GM18502 (cell line): ENCODE data around the gene MKNK2.
"Not testable (repeated sequence)": the region's sequence is repeated elsewhere in the genome, so short reads cannot be mapped to it uniquely, and the experiment has no call there.

Source experiments
- ATAC-seq: cut with Tn5 transposase; IDR thresholded peaks from one replicate; pipeline ENCODE4 v1.9.1; 2021; ENCODE audit warnings: mild to moderate bottlenecking; ENCODE audit not compliant: unreplicated experiment, poor library complexity

The MKNK2 gene

DNA sequence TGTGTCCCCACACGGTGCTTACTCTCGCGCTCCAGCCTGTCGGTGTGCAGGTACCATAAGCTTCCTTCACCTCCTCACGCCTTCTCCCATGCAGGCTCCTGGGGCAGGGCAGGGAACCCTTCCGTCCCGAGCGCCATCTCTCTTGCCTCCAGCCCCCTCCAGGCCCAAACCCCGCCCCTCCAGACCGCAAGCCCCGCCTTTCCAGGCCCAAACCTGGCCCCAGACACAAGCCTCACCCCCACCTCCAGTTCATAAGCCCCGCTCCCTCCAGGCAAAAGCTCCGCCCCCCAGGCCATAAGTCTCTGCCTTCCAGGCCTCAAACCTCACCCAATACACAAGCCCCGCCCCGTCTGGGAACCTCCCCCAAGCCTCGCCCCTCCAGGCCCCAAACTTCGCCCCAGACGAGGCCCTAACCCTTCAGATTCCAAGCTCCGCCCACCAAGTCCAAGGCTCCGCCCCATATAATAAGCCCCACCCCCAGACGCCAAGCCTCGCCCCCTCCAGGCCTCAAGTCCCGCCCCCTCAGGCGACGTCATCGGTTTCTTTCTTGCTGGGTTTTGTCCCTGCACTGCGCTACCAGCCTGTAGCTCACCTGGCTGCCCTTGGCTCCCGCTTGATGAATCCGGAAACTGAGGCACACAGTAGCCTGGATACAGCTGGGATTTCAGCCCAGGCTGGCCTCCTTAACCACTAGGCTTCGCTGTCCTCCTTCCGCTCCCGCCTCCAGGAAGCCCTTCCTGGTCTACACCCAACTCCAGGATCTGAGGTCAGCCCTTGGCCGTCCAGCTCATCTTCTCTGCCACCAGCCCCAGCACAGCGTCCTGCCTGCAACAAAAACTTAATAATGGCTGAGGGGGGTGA lies 16.1 kb downstream of the MKNK2 start:
- no peak for ATAC-seq

- ATAC-seq = not testable (repeated sequence)
These were observed 16.8 kb downstream of the MKNK2 start for GRCh38 chr19:2034253-2034652.

- ATAC-seq = no peak
These were observed 17.3 kb downstream of the MKNK2 start for GRCh38 chr19:2033825-2034159.

DNA sequence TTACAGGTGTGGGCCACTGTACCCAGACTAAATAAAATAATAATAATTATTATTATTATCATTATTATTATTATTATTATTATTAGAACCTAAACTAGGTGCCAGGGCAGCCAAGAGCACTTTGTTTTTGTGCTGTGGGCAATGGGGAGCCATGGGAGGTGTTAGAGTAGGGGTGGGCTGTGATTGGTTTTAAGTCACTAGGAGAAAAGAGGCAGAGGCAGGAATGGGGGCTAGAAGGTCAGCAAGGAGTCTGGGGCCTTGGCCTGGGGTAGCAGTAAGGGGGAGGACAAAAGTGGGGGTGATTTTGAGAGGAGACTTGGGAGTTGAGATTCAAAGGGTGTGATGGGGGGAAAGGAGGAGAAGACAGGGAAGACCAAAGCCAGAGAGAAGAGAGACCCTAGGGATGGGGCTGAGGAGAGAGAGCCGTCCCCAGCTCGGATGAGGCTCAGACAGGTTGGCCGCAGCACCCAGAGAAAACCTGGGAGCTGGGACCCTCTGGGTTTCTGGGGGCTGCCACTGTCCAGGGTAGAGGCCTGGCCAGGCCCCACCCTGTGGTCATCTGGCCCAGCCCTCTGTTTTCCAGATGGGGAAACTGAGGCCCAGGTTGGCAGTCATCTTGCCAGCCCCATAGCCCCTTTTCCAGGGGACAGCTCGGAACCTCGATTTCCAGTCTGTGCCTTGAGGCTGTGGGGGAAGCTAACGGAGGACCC lies 17.8 kb downstream of the MKNK2 start:
- no peak for ATAC-seq

GRCh38 chr19:2032296-2032941 lies 18.6 kb downstream of the MKNK2 start:
- ATAC-seq = no peak

- ATAC-seq = no peak
These were observed 23.7 kb downstream of the MKNK2 start for GRCh38 chr19:2027361-2027760.

- no peak for ATAC-seq
These were observed 24.3 kb downstream of the MKNK2 start for GRCh38 chr19:2026770-2027169.

DNA sequence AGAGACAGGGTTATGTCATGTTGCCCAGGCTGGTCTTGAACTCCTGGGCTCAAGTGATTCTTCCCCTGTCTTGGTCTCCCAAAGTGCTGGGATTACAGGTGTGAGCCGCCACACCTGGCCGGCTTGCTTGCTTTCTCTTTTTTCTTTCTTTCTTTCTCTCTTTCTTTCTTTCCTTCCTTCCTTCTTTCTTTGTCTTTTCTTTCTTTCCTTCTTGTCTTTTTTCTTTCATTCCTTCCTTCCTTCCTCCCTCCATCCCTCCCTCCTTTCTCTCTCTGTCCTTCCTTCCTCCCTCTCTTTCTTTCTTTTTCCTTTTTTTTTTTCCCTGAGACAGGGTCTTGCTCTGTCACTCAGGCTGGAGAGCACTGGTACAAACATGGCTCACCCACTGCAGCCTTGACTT lies 28.8 kb downstream of the MKNK2 start:
- no peak for ATAC-seq

- ATAC-seq = no peak
These were observed 29.4 kb downstream of the MKNK2 start for GRCh38 chr19:2021453-2022140.

- ATAC-seq = no peak
These were observed 32.3 kb downstream of the MKNK2 start for GRCh38 chr19:2018752-2019151.

GRCh38 chr19:2016041-2016807 lies 34.8 kb downstream of the MKNK2 start:
- ATAC-seq = no peak

DNA sequence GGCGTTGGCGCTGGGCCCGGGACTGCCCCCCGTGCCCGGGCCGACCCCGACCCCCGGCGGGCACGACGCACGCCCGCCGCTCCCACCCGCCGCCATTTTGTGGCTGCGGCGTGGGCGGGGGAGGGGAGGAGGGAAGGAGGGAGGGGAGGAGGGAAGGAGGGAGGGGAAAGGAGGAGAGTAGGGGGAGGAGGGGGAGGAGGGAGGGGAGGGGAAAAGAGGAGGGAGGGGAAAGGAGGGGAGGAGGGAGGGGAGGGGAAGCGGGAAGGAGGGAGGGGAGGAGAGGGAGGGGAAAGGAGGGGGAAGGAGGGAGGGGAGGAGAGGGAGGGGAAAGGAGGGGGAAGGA lies 35.5 kb downstream of the MKNK2 start, which contains the start of gene BTBD2:
Gene BTBD2 (minus strand): TSS at position 107 of the 343 bp plus-strand sequence. CDS start 11 bp downstream, at position 96.
- no peak for ATAC-seq

DNA sequence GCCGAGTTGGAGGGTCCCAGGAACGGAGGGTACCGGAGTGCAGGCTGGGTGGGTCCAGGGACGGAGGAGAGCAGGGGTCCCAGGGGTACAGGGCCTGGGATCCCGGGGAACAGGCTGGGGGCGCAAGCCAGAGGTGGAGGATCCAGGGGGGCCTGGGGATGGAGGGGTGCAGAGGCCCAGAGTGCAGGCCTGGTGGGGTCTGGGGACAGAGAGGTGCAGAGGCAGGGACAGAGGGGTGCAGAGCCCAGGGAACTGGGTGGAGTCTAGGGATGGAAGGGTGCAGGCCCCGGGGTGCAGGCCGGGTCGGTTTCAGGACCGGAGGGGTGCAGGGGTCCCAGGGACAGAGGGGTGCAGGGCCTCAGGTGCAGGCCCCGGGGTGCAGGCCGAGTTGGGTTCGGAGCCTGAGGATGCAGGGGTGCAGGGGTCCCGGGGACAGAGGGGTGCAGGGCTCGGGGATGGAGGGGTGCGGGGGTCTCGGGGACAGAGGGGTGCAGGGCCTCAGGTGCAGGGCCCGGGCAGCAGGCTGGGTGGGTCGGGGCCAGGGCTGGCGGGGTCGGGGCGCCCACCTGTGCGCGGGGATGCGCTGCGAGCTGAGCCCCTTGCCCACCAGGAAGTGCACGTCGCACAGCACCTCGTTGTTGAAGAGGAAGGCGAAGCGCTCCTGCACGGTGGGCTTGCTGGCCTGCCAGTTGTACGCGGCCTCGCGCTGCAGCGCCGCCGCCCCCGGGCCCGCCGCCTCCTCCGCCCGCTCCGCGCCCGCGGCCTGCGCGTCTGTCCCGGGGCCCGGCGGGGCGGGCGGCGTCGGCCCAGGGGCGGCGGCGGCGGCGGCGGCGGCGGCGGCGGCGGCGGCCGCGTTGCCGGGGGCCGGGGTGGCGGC lies 36.1 kb downstream of the MKNK2 start:
- no peak for ATAC-seq

GRCh38 chr19:2014131-2014571 lies 36.9 kb downstream of the MKNK2 start:
- ATAC-seq = no peak

DNA sequence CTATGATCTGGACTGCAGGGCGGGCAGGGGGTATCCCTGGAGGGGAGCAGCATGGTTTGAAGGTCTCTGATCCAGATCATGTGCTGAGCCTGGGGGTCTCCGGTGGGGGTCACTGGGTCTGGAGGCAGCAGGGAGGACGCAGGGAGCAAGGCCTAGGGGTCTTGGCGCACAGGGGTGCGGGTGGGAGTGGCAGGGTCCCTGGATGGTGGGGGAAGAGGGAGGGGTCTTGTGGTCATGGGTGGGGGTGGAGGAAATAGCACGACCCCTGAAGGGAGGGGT lies 37.4 kb downstream of the MKNK2 start:
- ATAC-seq = no peak

- ATAC-seq = no peak
These were observed 37.9 kb downstream of the MKNK2 start for GRCh38 chr19:2012941-2013682.

GRCh38 chr19:2011169-2011568 lies 39.9 kb downstream of the MKNK2 start:
- no peak for ATAC-seq

GRCh38 chr19:2010135-2010668 lies 40.8 kb downstream of the MKNK2 start:
- no peak for ATAC-seq
